ENCODE measurements around the gene PHEX. TPM values are rescaled to one million over a fixed set of nuclear protein-coding genes. Genes with fewer than 3 reads are reported as not detected.

PHEX gene
- total RNA-seq, 1 experiment from 2014 or later = 0.04 TPM

- TF ChIP-seq ARID4B (CRISPR knock-in tag; IDR thresholded peaks at IDR 0.05; ENCODE audit: borderline replicate concordance) (no peak), ZNF121 (CRISPR knock-in tag; IDR thresholded peaks at IDR 0.05) (no peak), ZNF416 (CRISPR knock-in tag; IDR thresholded peaks at IDR 0.05) (no peak), SMAD3 (CRISPR knock-in tag; IDR thresholded peaks at IDR 0.05; ENCODE audit: borderline replicate concordance) (no peak), MYBL2 (CRISPR knock-in tag; IDR thresholded peaks at IDR 0.05) (no peak), ATF1 (CRISPR knock-in tag; IDR thresholded peaks at IDR 0.05) (no peak), E2F5 (CRISPR knock-in tag; IDR thresholded peaks at IDR 0.05) (no peak)
These were observed 7.5 kb upstream of the PHEX start (continued) for GRCh38 chrX:22024577-22024976.

GRCh38 chrX:22025751-22026150 lies 6.4 kb upstream of the PHEX start:
- ChIA-PET CTCF (interaction anchor here (2.9 kb wide), 1 partner anchor 41 kb away, joined by 11 read pairs; no protein-coding TSS in a partner anchor), POLR2A (no interaction called here)
- Mint-ChIP-seq H3K27ac (no peak overlapping the region), H3K4me3 (no peak overlapping the region), H3K36me3 (no peaks in the 10 kb centered on the region), H3K27me3 (ENCODE audit: low read depth) (no peaks in the 10 kb centered on the region), H3K4me1 (peaks cover 23% of the 10 kb centered on the region), H3K9me3 (peaks cover 5% of the 10 kb centered on the region)
- no peak for DNase-seq (ENCODE audit: low spot score)
- no peak for ATAC-seq
- TF ChIP-seq SP1 (CRISPR knock-in tag; conservative IDR thresholded peaks at IDR 0.05) (no peak), ZNF219 (CRISPR knock-in tag; IDR thresholded peaks at IDR 0.05; ENCODE audit: borderline replicate concordance) (no peak), FOXK1 (CRISPR knock-in tag; IDR thresholded peaks at IDR 0.05) (no peak), ATF2 (CRISPR knock-in tag; IDR thresholded peaks at IDR 0.05; ENCODE audit: borderline replicate concordance, low read depth) (no peak), PRDM15 (CRISPR knock-in tag; IDR thresholded peaks at IDR 0.05) (no peak)

- Mint-ChIP-seq H3K27ac (no peak overlapping the region; the same call in 1 of the 2 replicates), H3K4me1 (peaks cover 23% of the 10 kb centered on the region), H3K9me3 (peaks cover 5% of the 10 kb centered on the region; the same call in 1 of the 2 replicates), H3K36me3 (no peaks in the 10 kb centered on the region), H3K27me3 (ENCODE audit: low read depth) (no peaks in the 10 kb centered on the region), H3K4me3 (no peak overlapping the region)
- ATAC-seq = no peak
- ChIA-PET CTCF (no interaction called here), POLR2A (no interaction called here)
- no peak for DNase-seq (ENCODE audit: low spot score)
- TF ChIP-seq FOXP4 (CRISPR knock-in tag; IDR thresholded peaks at IDR 0.05) (no peak), ZNF671 (CRISPR knock-in tag; IDR thresholded peaks at IDR 0.05) (no peak), FOXJ3 (CRISPR knock-in tag; IDR thresholded peaks at IDR 0.05; ENCODE audit: borderline replicate concordance) (no peak), ZNF532 (CRISPR knock-in tag; IDR thresholded peaks at IDR 0.05; ENCODE audit: borderline replicate concordance) (no peak)
These were observed 5.4 kb upstream of the PHEX start for GRCh38 chrX:22026731-22027130.
